HEK293 (cell line): Measurements from ENCODE around the gene PKLR.

Source experiments
- ZNF23 ChIP-seq: fragments of 450-650 bp; formaldehyde crosslinking; IDR thresholded peaks from 2 replicates; pipeline ENCODE4 v1.5.1; 2016; ENCODE audit warnings: missing biosample characterization, missing genetic modification characterization, borderline replicate concordance
- TF ChIP-seq, protein P1 (sequence below): fragments of 450-650 bp; formaldehyde crosslinking; IDR thresholded peaks from 2 replicates; pipeline ENCODE4 v1.5.1; 2016; ENCODE audit warnings: missing biosample characterization, missing genetic modification characterization

DNA sequence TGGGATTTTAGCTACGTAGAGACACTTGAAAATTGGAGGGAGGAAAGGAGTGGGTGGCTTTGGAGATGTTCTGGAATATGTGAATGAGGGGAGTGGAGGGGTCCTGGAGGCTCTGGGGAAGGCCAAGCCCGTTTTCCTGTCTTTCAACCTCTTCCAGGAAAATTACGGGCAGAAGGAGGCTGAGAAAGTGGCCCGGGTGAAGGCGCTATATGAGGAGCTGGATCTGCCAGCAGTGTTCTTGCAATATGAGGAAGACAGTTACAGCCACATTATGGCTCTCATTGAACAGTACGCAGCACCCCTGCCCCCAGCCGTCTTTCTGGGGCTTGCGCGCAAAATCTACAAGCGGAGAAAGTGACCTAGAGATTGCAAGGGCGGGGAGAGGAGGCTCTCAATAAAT lies 19.0 kb upstream of the PKLR start:
- TF ChIP-seq, protein P1, sequence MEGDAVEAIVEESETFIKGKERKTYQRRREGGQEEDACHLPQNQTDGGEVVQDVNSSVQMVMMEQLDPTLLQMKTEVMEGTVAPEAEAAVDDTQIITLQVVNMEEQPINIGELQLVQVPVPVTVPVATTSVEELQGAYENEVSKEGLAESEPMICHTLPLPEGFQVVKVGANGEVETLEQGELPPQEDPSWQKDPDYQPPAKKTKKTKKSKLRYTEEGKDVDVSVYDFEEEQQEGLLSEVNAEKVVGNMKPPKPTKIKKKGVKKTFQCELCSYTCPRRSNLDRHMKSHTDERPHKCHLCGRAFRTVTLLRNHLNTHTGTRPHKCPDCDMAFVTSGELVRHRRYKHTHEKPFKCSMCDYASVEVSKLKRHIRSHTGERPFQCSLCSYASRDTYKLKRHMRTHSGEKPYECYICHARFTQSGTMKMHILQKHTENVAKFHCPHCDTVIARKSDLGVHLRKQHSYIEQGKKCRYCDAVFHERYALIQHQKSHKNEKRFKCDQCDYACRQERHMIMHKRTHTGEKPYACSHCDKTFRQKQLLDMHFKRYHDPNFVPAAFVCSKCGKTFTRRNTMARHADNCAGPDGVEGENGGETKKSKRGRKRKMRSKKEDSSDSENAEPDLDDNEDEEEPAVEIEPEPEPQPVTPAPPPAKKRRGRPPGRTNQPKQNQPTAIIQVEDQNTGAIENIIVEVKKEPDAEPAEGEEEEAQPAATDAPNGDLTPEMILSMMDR (tag by site-specific recombination), result no peak
- no peak for TF ChIP-seq ZNF23
